Activated naive CD4-positive, alpha-beta T cell treated with anti-CD3 and anti-CD28 coated beads, Interleukin-2, amount 50 U/mL, for 72 hours (primary cell): ENCODE results near the gene SCLT1. TPM values are rescaled to one million over a fixed set of nuclear protein-coding genes. Genes with fewer than 3 reads are reported as not detected.

Experiments used
- ATAC-seq, 2 donors: fragments of 150-1000 bp; cut with Tn5 transposase; 2 replicates each; pipeline ENCODE4 v1.10.0; 2021; ENCODE audit warnings: mild to moderate bottlenecking in 2 of 2, moderate library complexity in 2 of 2
- DNase-seq, 2 donors: peaks; one replicate each; pipeline ENCODE4 v3.0.0; 2021 to 2022; ENCODE audit warnings: low spot score in 2 of 2
- H3K27ac Mint-ChIP-seq, 2 donors: one replicate each; pipeline ENCODE4 v1.8.0; 2022; ENCODE audit warnings: mild to moderate bottlenecking in 2 of 2, mixed read lengths in 2 of 2
- H3K36me3 Mint-ChIP-seq, 2 donors: one replicate each; pipeline ENCODE4 v1.8.0; 2022; ENCODE audit warnings: mixed read lengths in 2 of 2
- H3K9me3 Mint-ChIP-seq, 2 donors: one replicate each; pipeline ENCODE4 v1.8.0; 2022; ENCODE audit warnings: mixed read lengths in 2 of 2
- total RNA-seq, 2 donors: library from RNA; stranded (reverse); gene quantifications; one replicate each; pipeline ENCODE4 v1.2.3, GENCODE V29; 2022

The SCLT1 gene
- total RNA-seq, 2 donors from 2014 or later, result 19.8 to 27.1 TPM

- Mint-ChIP-seq H3K27ac (peak overlapping the region; percentile 40 to 81), H3K36me3 (peaks cover 16 to 47% of the 10 kb centered on the region in 2 donors), H3K9me3 (no peaks in the 10 kb centered on the region)
- peak; percentile 61 to 81 for ATAC-seq
- DNase-seq, result no peak
Observed at GRCh38 chr4:128869776-128870509, 223.4 kb downstream of the SCLT1 start.

- no peak overlapping the region for H3K27ac Mint-ChIP-seq
- DNase-seq (no peak), ATAC-seq (no peak)
- H3K9me3 Mint-ChIP-seq, result no peaks in the 10 kb centered on the region
- H3K36me3 Mint-ChIP-seq, result peaks cover 20 to 48% of the 10 kb centered on the region in 2 donors
Observed at GRCh38 chr4:128868758-128869157, 224.6 kb downstream of the SCLT1 start.

- Mint-ChIP-seq H3K36me3 (peaks cover 25 to 46% of the 10 kb centered on the region in 2 donors), H3K27ac (peak overlapping the region; percentile 5 to 8), H3K9me3 (no peaks in the 10 kb centered on the region)
- DNase-seq, result no peak
- no peak for ATAC-seq
Observed at GRCh38 chr4:128866691-128867090, 226.6 kb downstream of the SCLT1 start.

GRCh38 chr4:128866269-128866668 lies 227.1 kb downstream of the SCLT1 start:
- Mint-ChIP-seq H3K9me3 (no peaks in the 10 kb centered on the region), H3K36me3 (peaks cover 28 to 46% of the 10 kb centered on the region in 2 donors), H3K27ac (peak overlapping the region in 1 of 2 donors; percentile 8)
- no peak for ATAC-seq
- no peak for DNase-seq

GRCh38 chr4:128865132-128865531 lies 228.2 kb downstream of the SCLT1 start:
- ATAC-seq (no peak), DNase-seq (no peak)
- Mint-ChIP-seq H3K9me3 (no peaks in the 10 kb centered on the region), H3K27ac (peak overlapping the region; percentile 40 to 69), H3K36me3 (peaks cover 28 to 48% of the 10 kb centered on the region in 2 donors)

- peak; percentile 4 to 25 for ATAC-seq
- Mint-ChIP-seq H3K36me3 (peaks cover 35 to 54% of the 10 kb centered on the region in 2 donors), H3K27ac (peak overlapping the region; percentile 25 to 58), H3K9me3 (no peaks in the 10 kb centered on the region)
- DNase-seq, result peak in 1 of 2 donors; percentile 74
Observed at GRCh38 chr4:128863312-128864075, 229.8 kb downstream of the SCLT1 start.

- Mint-ChIP-seq H3K27ac (peak overlapping the region; percentile 58 to 70), H3K9me3 (no peaks in the 10 kb centered on the region), H3K36me3 (peaks cover 39 to 50% of the 10 kb centered on the region in 2 donors)
- peak; percentile 65 to 81 for ATAC-seq
- DNase-seq, result peak in 1 of 2 donors; percentile 10
Observed at GRCh38 chr4:128862608-128863311, 230.6 kb downstream of the SCLT1 start.

- ATAC-seq (peak in 1 of 2 donors; percentile 19), DNase-seq (no peak)
- H3K9me3 Mint-ChIP-seq, result no peaks in the 10 kb centered on the region
- peaks cover 46 to 49% of the 10 kb centered on the region in 2 donors for H3K36me3 Mint-ChIP-seq
- H3K27ac Mint-ChIP-seq, result peak overlapping the region; percentile 58 to 70
Observed at GRCh38 chr4:128861856-128862518, 231.4 kb downstream of the SCLT1 start.

- ATAC-seq (peak in 1 of 2 donors; percentile 20), DNase-seq (no peak)
- Mint-ChIP-seq H3K9me3 (no peaks in the 10 kb centered on the region), H3K27ac (peak overlapping the region; percentile 29 to 67), H3K36me3 (peaks cover 42 to 43% of the 10 kb centered on the region in 2 donors)
Observed at GRCh38 chr4:128859887-128860677, 233.3 kb downstream of the SCLT1 start.

- DNase-seq (no peak), ATAC-seq (no peak)
- Mint-ChIP-seq H3K9me3 (no peaks in the 10 kb centered on the region), H3K36me3 (peaks cover 37 to 47% of the 10 kb centered on the region in 2 donors), H3K27ac (peak overlapping the region; percentile 16 to 29)
Observed at GRCh38 chr4:128858879-128859671, 234.3 kb downstream of the SCLT1 start.

GRCh38 chr4:128856246-128856645 lies 237.1 kb downstream of the SCLT1 start:
- DNase-seq, result no peak

GRCh38 chr4:128855621-128856020 lies 237.7 kb downstream of the SCLT1 start:
- peak overlapping the region in 1 of 2 donors; percentile 69 for H3K27ac Mint-ChIP-seq
- H3K36me3 Mint-ChIP-seq, result peaks cover 24 to 47% of the 10 kb centered on the region in 2 donors
- H3K9me3 Mint-ChIP-seq, result no peaks in the 10 kb centered on the region
- ATAC-seq (no peak), DNase-seq (no peak)

More at GRCh38 chr4:128856246-128856645, 237.1 kb downstream of the SCLT1 start:
- Mint-ChIP-seq H3K36me3 (peaks cover 24 to 52% of the 10 kb centered on the region in 2 donors), H3K9me3 (no peaks in the 10 kb centered on the region), H3K27ac (peak overlapping the region in 1 of 2 donors; percentile 79)
- no peak for ATAC-seq

- DNase-seq (no peak), ATAC-seq (peak; percentile 80 to 83)
- peaks cover 21 to 41% of the 10 kb centered on the region in 2 donors for H3K36me3 Mint-ChIP-seq
- no peaks in the 10 kb centered on the region for H3K9me3 Mint-ChIP-seq
- H3K27ac Mint-ChIP-seq, result peak overlapping the region; percentile 69 to 88
Observed at GRCh38 chr4:128854433-128854832, 238.9 kb downstream of the SCLT1 start.

GRCh38 chr4:128853741-128854140 lies 239.6 kb downstream of the SCLT1 start:
- no peak for ATAC-seq
- no peak for DNase-seq
- peaks cover 19 to 40% of the 10 kb centered on the region in 2 donors for H3K36me3 Mint-ChIP-seq
- H3K27ac Mint-ChIP-seq, result peak overlapping the region in 1 of 2 donors; percentile 69
- H3K9me3 Mint-ChIP-seq, result no peaks in the 10 kb centered on the region

- DNase-seq, result no peak
- H3K9me3 Mint-ChIP-seq, result no peaks in the 10 kb centered on the region
- ATAC-seq, result no peak
- peak overlapping the region in 1 of 2 donors; percentile 15 for H3K27ac Mint-ChIP-seq
- peaks cover 24 to 55% of the 10 kb centered on the region in 2 donors for H3K36me3 Mint-ChIP-seq
Observed at GRCh38 chr4:128850252-128850651, 243.1 kb downstream of the SCLT1 start.
